Thyroid gland (tissue), 4 donors: ENCODE measurements around the gene ITIH6. TPM values are rescaled to one million over a fixed set of nuclear protein-coding genes. Genes with fewer than 3 reads are reported as not detected.
"Not testable (repeated sequence)": the region's sequence is repeated elsewhere in the genome, so short reads cannot be mapped to it uniquely, and the experiment has no call there.

Source experiments
- DNase-seq, 2 donors: peaks; one replicate each; pipeline ENCODE4 v3.0.0-alpha.2; 2019
- H3K27ac ChIP-seq, 3 donors: fragments of 200-600 bp; sonication (generic); 1 replicate in 2 of 3; 2 replicates in 1 of 3; pipeline ENCODE4 v1.5.1; 2016 to 2019; ENCODE audit warnings: mild to moderate bottlenecking in 1 of 3, moderate library complexity in 1 of 3
- H3K27me3 ChIP-seq: fragments of 200-600 bp; sonication (generic); one replicate; pipeline ENCODE4 v1.5.1; 2019
- H3K36me3 ChIP-seq, 2 donors: fragments of 200-600 bp; sonication (generic); one replicate each; pipeline ENCODE4 v1.5.1; 2016 to 2019
- H3K4me1 ChIP-seq, 2 donors: fragments of 200-600 bp; sonication (generic); one replicate each; pipeline ENCODE4 v1.5.1; 2017 to 2019
- H3K4me3 ChIP-seq, 3 donors: fragments of 200-600 bp; sonication (generic); replicated peaks in 1 of 3; 1 replicate in 2 of 3; 2 replicates in 1 of 3; pipeline ENCODE4 v1.5.1; 2016; ENCODE audit warnings: mild to moderate bottlenecking in 1 of 3
- H3K9me3 ChIP-seq: fragments of 200-600 bp; sonication (generic); one replicate; pipeline ENCODE4 v1.5.1; 2017
- POLR2A ChIP-seq, 2 donors: fragments of 450-650 bp; IDR thresholded peaks; one replicate each; pipeline ENCODE4 v1.6.1; 2017; ENCODE audit warnings: antibody characterized with exemption in 2 of 2, mild to moderate bottlenecking in 2 of 2, moderate library complexity in 1 of 2
- WGBS, 2 donors: methylation state at CpG; one replicate each; pipeline ENCODE4 v1.1.5; 2017; 5-methylcytosine and 5-hydroxymethylcytosine counted together
- intact Hi-C: fragments of 100-400 bp; cut with DNase I; formaldehyde crosslinking; loops from one replicate; pipeline ENCODE4 v1.15.1; 2023
- total RNA-seq, 4 donors: library from RNA; depleted of rRNA; stranded (reverse); fragments of >200 nt; gene quantifications; one replicate each; pipeline ENCODE4 v1.2.3, GENCODE V29; 2016
- TF ChIP-seq, protein P1 (sequence below), 6 experiments: fragments of 200-600 bp in 3 of 6; fragments of 450-650 bp in 3 of 6; sonication (generic) in 3 of 6; IDR thresholded peaks; one replicate each; pipeline ENCODE4 v1.5.1; 2016 to 2019; ENCODE audit warnings: antibody characterized with exemption in 6 of 6, mild to moderate bottlenecking in 2 of 6, inconsistent platforms in 1 of 6, moderate library complexity in 1 of 6

ITIH6 gene
- total RNA-seq, 4 donors from 2014 or later = not detected

- no peaks in the 10 kb centered on the region for H3K4me1 ChIP-seq
- H3K36me3 ChIP-seq = no peaks in the 10 kb centered on the region
- no peak for TF ChIP-seq POLR2A (IDR thresholded peaks at IDR 0.05)
- TF ChIP-seq, protein P1, sequence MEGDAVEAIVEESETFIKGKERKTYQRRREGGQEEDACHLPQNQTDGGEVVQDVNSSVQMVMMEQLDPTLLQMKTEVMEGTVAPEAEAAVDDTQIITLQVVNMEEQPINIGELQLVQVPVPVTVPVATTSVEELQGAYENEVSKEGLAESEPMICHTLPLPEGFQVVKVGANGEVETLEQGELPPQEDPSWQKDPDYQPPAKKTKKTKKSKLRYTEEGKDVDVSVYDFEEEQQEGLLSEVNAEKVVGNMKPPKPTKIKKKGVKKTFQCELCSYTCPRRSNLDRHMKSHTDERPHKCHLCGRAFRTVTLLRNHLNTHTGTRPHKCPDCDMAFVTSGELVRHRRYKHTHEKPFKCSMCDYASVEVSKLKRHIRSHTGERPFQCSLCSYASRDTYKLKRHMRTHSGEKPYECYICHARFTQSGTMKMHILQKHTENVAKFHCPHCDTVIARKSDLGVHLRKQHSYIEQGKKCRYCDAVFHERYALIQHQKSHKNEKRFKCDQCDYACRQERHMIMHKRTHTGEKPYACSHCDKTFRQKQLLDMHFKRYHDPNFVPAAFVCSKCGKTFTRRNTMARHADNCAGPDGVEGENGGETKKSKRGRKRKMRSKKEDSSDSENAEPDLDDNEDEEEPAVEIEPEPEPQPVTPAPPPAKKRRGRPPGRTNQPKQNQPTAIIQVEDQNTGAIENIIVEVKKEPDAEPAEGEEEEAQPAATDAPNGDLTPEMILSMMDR (IDR thresholded peaks at IDR 0.05) = no peak
- H3K9me3 ChIP-seq = no peaks in the 10 kb centered on the region
- 76 to 90% methylated on average over 2 of the region's 2 CpGs for whole genome bisulfite sequencing, 2 donors
- no peak overlapping the region for H3K4me3 ChIP-seq
- no peak for DNase-seq
- intact Hi-C loops = no loop called here
- H3K27ac ChIP-seq = no peak overlapping the region
- no peaks in the 10 kb centered on the region for H3K27me3 ChIP-seq
Observed at GRCh38 chrX:54746928-54747327, 51.1 kb downstream of the ITIH6 start.

DNA sequence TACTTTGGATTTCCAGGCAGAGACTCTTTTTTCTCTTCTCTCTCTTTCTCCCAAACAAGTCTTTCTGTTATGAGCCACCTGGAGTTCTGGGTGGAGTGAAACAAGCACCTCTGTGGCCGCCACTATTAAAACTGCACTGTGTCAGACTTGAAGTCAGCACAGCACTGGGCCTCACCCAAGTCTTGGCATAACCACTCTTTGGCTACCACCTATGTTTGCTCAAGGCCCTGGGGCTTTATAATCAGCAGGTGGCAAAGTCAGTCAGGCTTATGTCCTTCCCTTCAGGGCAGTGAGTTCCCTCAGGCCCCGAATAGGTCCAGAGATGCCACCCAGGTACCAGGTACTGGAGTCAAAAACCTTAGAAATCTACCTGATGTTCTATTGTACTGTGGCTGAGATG, 52.4 kb downstream of the ITIH6 start:
- no peak for DNase-seq
- Histone ChIP-seq H3K36me3 (no peaks in the 10 kb centered on the region), H3K27me3 (no peaks in the 10 kb centered on the region), H3K27ac (no peak overlapping the region), H3K4me3 (no peak overlapping the region), H3K4me1 (no peaks in the 10 kb centered on the region), H3K9me3 (no peaks in the 10 kb centered on the region)
- 90 to 100% methylated on average over 2 of the region's 2 CpGs for WGBS, 2 donors
- intact Hi-C loops = no loop called here
- TF ChIP-seq, protein P1 (IDR thresholded peaks at IDR 0.05) = no peak
- no peak for TF ChIP-seq POLR2A (IDR thresholded peaks at IDR 0.05)

GRCh38 chrX:54738567-54738966, 59.5 kb downstream of the ITIH6 start:
- H3K27me3 ChIP-seq, H3K27ac ChIP-seq, DNase-seq, H3K4me3 ChIP-seq, H3K9me3 ChIP-seq, H3K4me1 ChIP-seq, H3K36me3 ChIP-seq, intact Hi-C loops: not testable (repeated sequence)
- 86% methylated on average over 3 of the region's 6 CpGs; no CpG with 5 or more reads in 1 of the 2 donors for WGBS, 2 donors

- H3K9me3 ChIP-seq, H3K27me3 ChIP-seq, DNase-seq, H3K36me3 ChIP-seq, H3K4me1 ChIP-seq, H3K4me3 ChIP-seq, intact Hi-C loops, H3K27ac ChIP-seq: not testable (repeated sequence)
- WGBS, 2 donors = 92 to 93% methylated on average over 4 to 5 of the region's 36 CpGs
Observed at GRCh38 chrX:54736298-54736942, 61.6 kb downstream of the ITIH6 start.

DNA sequence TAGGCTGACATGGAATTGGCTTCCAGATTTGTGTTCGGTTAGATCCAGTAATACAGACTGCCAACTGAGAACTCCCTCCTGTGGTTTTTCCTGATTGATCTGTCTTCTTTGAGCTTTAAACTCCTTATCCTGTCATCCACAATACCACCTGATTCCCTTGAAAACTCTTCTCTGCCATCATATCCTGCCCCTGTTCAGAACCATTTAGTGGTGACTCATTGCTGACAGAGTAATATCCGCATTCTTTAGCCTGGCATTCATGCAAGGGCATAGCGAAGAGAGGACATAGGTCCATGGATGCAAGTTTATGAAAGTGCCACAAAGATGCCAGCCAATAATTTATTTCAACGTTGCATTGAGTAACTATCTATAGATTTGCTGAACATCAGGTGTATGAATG, 76.6 kb downstream of the ITIH6 start:
- no peak for TF ChIP-seq POLR2A (IDR thresholded peaks at IDR 0.05)
- TF ChIP-seq, protein P1 (IDR thresholded peaks at IDR 0.05) = no peak
- H3K4me1 ChIP-seq = no peaks in the 10 kb centered on the region
- no peaks in the 10 kb centered on the region for H3K9me3 ChIP-seq
- H3K4me3 ChIP-seq = no peak overlapping the region
- 93 to 96% methylated on average over 4 of the region's 4 CpGs for WGBS, 2 donors
- no peak for DNase-seq
- no peaks in the 10 kb centered on the region for H3K36me3 ChIP-seq
- H3K27me3 ChIP-seq = no peaks in the 10 kb centered on the region
- H3K27ac ChIP-seq = no peak overlapping the region
- intact Hi-C loops = no loop called here

- H3K9me3 ChIP-seq = no peaks in the 10 kb centered on the region
- H3K4me1 ChIP-seq = no peaks in the 10 kb centered on the region
- DNase-seq = no peak
- intact Hi-C loops = no loop called here
- 79 to 88% methylated on average over 1 of the region's 1 CpG for WGBS, 2 donors
- no peak overlapping the region for H3K4me3 ChIP-seq
- no peaks in the 10 kb centered on the region for H3K27me3 ChIP-seq
- no peak for TF ChIP-seq POLR2A (IDR thresholded peaks at IDR 0.05)
- TF ChIP-seq, protein P1 (IDR thresholded peaks at IDR 0.05) = no peak
- H3K36me3 ChIP-seq = no peaks in the 10 kb centered on the region
- no peak overlapping the region for H3K27ac ChIP-seq
Observed at GRCh38 chrX:54715621-54716020, 82.4 kb downstream of the ITIH6 start.
